K562 (cell line): Measurements from ENCODE around the gene CCDC27. TPM values are rescaled to one million over a fixed set of nuclear protein-coding genes. Genes with fewer than 3 reads are reported as not detected.

Experiments
- ATAC-seq: fragments of 200-7000 bp; cut with Tn5 transposase; 3 replicates; pipeline ENCODE4 v1.9.1; 2020; ENCODE audit warnings: moderate library complexity
- BruUV-seq: library from RNA; stranded (reverse); fragments of 400-500 nt; replicated peaks from 2 replicates; lab custom pipeline; 2021; lab: Mats Ljungman, UMichigan
- CTCF ChIA-PET: fragments of 300-600 bp; formaldehyde crosslinking; extraction: SDS; loops from one replicate; lab custom pipeline; 2021; ENCODE audit warnings: low intra/inter-chr PET ratio; lab: Yijun Ruan, JAX
- POLR2A ChIA-PET: fragments of 300-600, 350-650 bp; sonication (Branson Sonifier 250); formaldehyde crosslinking; extraction: SDS; loops from one replicate; lab custom pipeline; 2021; ENCODE audit warnings: antibody characterized with exemption, inconsistent platforms; lab: Yijun Ruan, JAX
- DNase-seq, 4 experiments: peaks; one replicate each; pipeline versions ENCODE4 v3.0.0 to v3.0.0-alpha.2; 2011 to 2018; ENCODE audit warnings: low spot score in 3 of 4, mixed read lengths in 3 of 4; ENCODE audit errors: extremely low read depth in 1 of 4
- FAIRE-seq: peaks from 2 replicates; lab custom pipeline; 2011; peaks lifted over from hg19 to GRCh38; lab: Jason Lieb, UNC
- H2AFZ ChIP-seq: 2 replicates; pipeline ENCODE4 v1.6.0; 2011; ENCODE audit warnings: low read depth, low read length, control low read depth, inconsistent platforms
- H3K27ac ChIP-seq: fragments of 200-600 bp; 3 replicates; pipeline ENCODE4 v1.8.0; 2011; ENCODE audit warnings: low read depth, mild to moderate bottlenecking, control low read depth, inconsistent platforms, low read length, moderate library complexity, mixed read lengths; ENCODE audit errors: extremely low read depth
- H3K27me3 ChIP-seq, 2 experiments: fragments of 300-600 bp in 1 of 2; 2 replicates in 1 of 2; 3 replicates in 1 of 2; pipeline versions ENCODE4 v1.6.0 to v1.8.0; 2011; ENCODE audit warnings: inconsistent platforms in 2 of 2, low read length in 2 of 2, mild to moderate bottlenecking in 1 of 2, mixed read lengths in 1 of 2, moderate library complexity in 1 of 2; ENCODE audit not compliant: control insufficient read depth in 2 of 2, insufficient read depth in 2 of 2
- H3K36me3 ChIP-seq: fragments of 300-600 bp; 3 replicates; pipeline ENCODE4 v1.8.0; 2011; ENCODE audit warnings: mild to moderate bottlenecking, low read length, inconsistent platforms; ENCODE audit not compliant: control insufficient read depth, insufficient read depth
- H3K4me1 ChIP-seq, 2 experiments: fragments of 200-600 bp in 1 of 2; replicated peaks in 1 of 2; 2 replicates in 1 of 2; 3 replicates in 1 of 2; pipeline versions ENCODE4 v1.5.1 to v1.8.0; 2011; ENCODE audit warnings: inconsistent platforms in 2 of 2, low read length in 2 of 2, mild to moderate bottlenecking in 1 of 2, mixed read lengths in 1 of 2, moderate library complexity in 1 of 2; ENCODE audit not compliant: control insufficient read depth in 2 of 2, insufficient read depth in 2 of 2
- H3K4me2 ChIP-seq: 2 replicates; pipeline ENCODE4 v1.6.1; 2011; ENCODE audit warnings: low read length, control low read depth, inconsistent platforms, mixed read lengths; ENCODE audit not compliant: insufficient read depth
- H3K4me3 ChIP-seq: fragments of 200-600 bp; sonication (generic), shearing (Covaris generic); 2 replicates; pipeline ENCODE4 v1.5.1; 2016; ENCODE audit warnings: control low read depth, inconsistent platforms
- H3K79me2 ChIP-seq: fragments of 200-600 bp; 3 replicates; pipeline ENCODE4 v1.8.0; 2011; ENCODE audit warnings: low read length, inconsistent platforms; ENCODE audit not compliant: control insufficient read depth, insufficient read depth
- H3K9ac ChIP-seq, 2 experiments: 2 replicates each; pipeline versions ENCODE4 v1.6.0 to v1.6.1; 2011; ENCODE audit warnings: low read depth in 2 of 2, low read length in 2 of 2, control low read depth in 1 of 2, inconsistent platforms in 1 of 2, mild to moderate bottlenecking in 1 of 2, mixed read lengths in 1 of 2; ENCODE audit not compliant: insufficient read depth in 1 of 2
- H3K9me1 ChIP-seq: one replicate; pipeline ENCODE4 v1.6.0; 2011; ENCODE audit warnings: inconsistent platforms, mild to moderate bottlenecking, low read length, moderate library complexity; ENCODE audit not compliant: control insufficient read depth, insufficient read depth
- H3K9me3 ChIP-seq: replicated peaks from 2 replicates; pipeline ENCODE4 v1.5.1; 2011; ENCODE audit warnings: low read depth, low read length, inconsistent platforms; ENCODE audit not compliant: control insufficient read depth, insufficient read depth
- H4K20me1 ChIP-seq: replicated peaks from 2 replicates; pipeline ENCODE4 v1.6.1; 2011; ENCODE audit warnings: low read length, inconsistent platforms, mixed read lengths; ENCODE audit not compliant: control insufficient read depth, insufficient read depth
- CBX2 ChIP-seq: fragments of 200-600 bp; sonication (generic); IDR thresholded peaks from one replicate; pipeline ENCODE4 v1.6.1; 2012; ENCODE audit warnings: mild to moderate bottlenecking, low read length, inconsistent platforms; ENCODE audit not compliant: insufficient read depth, poor library complexity, severe bottlenecking
- ETV6 ChIP-seq, 3 experiments: fragments of 150-350 bp in 1 of 3; sonication (generic) in 1 of 3; formaldehyde crosslinking in 1 of 3; IDR thresholded peaks; 2 replicates each; pipeline versions ENCODE4 v1.6.1 to v1.8.0; 2014 to 2022; ENCODE audit warnings: borderline replicate concordance in 2 of 3, low read depth in 2 of 3, antibody characterized with exemption in 1 of 3, low read length in 1 of 3, mild to moderate bottlenecking in 1 of 3, missing genetic modification reagents in 1 of 3
- HDAC6 ChIP-seq: IDR thresholded peaks from 2 replicates; pipeline ENCODE4 v1.6.1; 2012; ENCODE audit warnings: low read depth, mild to moderate bottlenecking, control low read depth, inconsistent platforms, low read length, moderate library complexity
- NONO ChIP-seq, 2 experiments: fragments of 200-400 bp in 1 of 2; fragments of 450-650 bp in 1 of 2; formaldehyde crosslinking in 1 of 2; IDR thresholded peaks; 2 replicates each; pipeline ENCODE4 v1.6.1; 2017; ENCODE audit warnings: low read depth in 2 of 2, mild to moderate bottlenecking in 2 of 2, moderate library complexity in 2 of 2, low read length in 1 of 2
- TRIM28 ChIP-seq: fragments of 450-650 bp; IDR thresholded peaks from 2 replicates; pipeline ENCODE4 v1.6.1; 2017
- ZNF232 ChIP-seq: sonication (generic); formaldehyde crosslinking; IDR thresholded peaks from 2 replicates; pipeline ENCODE4 v1.8.0; 2022; ENCODE audit warnings: mild to moderate bottlenecking, missing genetic modification reagents
- WGBS: fragments of 100-300 bp; shearing (Covaris generic); methylation state at CpG from one replicate; pipeline ENCODE4 v1.1.6; 2016; ENCODE audit warnings: low coverage, mixed read lengths; ENCODE audit not compliant: insufficient coverage; ENCODE audit errors: missing lambda C conversion rate; 5-methylcytosine and 5-hydroxymethylcytosine counted together
- in situ Hi-C: fragments of 300-500 bp; cut with MboI; formaldehyde crosslinking; loops from 4 replicates; pipeline ENCODE4 v1.15.0; 2018; ENCODE audit warnings: inconsistent platforms, mixed read lengths
- intact Hi-C: fragments of 100-400 bp; cut with micrococcal nuclease; formaldehyde crosslinking; loops from 2 replicates; pipeline ENCODE4 v1.14.2; 2022
- polyA plus RNA-seq, 8 experiments: library from polyadenylated mRNA; depleted of rRNA in 4 of 8; stranded (reverse) in 5 of 8; unstranded in 3 of 8; fragments of >200 nt; fragmentation: Nextera tagmentation in 2 of 8; fragmentation: Illumina TruSeq in 1 of 8; extraction: Ambion mirVana in 2 of 8; extraction: Trizol in 1 of 8; gene quantifications; 2 replicates each; pipeline versions ENCODE4 v1.2.1 to v1.2.3, GENCODE V29; 2011 to 2014; ENCODE audit warnings: inconsistent platforms in 1 of 8, missing spikeins in 1 of 8
- total RNA-seq, 7 experiments: library from RNA; depleted of rRNA in 6 of 7; stranded (reverse); fragments of >200 nt in 6 of 7; fragmentation: Illumina TruSeq in 2 of 7; extraction: Trizol in 2 of 7; gene quantifications; 2 replicates each; pipeline versions ENCODE4 v1.2.1 to v1.2.3, GENCODE V29; 2011 to 2021; ENCODE audit warnings: low replicate concordance in 1 of 7

Gene CCDC27
- total and polyA plus RNA-seq, 9 of the 15 experiments (the other 6 are each of a cell fraction or from before 2014, with no cell fraction given) = 0.01 to 0.04 TPM; not detected in 7

DNA sequence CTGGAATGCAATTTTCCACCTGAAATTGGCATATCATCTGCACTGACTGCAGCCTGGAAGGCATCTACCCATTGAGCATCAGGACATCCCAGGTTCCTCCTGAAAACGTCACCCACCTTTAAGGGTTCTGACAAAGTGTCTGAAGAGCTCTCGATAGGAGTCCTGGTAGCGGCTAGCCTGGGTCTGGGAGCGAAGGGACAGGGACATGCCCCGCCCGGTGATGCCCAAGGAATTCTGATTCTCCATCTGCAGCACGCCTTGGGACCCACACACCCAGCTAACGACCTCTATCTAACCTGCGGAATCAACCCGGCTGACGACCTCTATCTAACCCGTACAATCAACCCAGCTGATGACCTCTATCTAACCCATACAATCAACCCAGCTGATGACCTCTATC lies 13.3 kb upstream of the CCDC27 start:
- Histone ChIP-seq H3K79me2 (no peaks in the 10 kb centered on the region), H3K27me3 (no peaks in the 10 kb centered on the region), H2AFZ (no peak overlapping the region), H3K36me3 (peaks cover 82% of the 10 kb centered on the region; the same call in 2 of the 3 replicates), H4K20me1 (peaks cover 5% of the 10 kb centered on the region; the same call in 1 of the 2 replicates), H3K4me2 (no peak overlapping the region), H3K4me3 (no peak overlapping the region), H3K4me1 (peaks cover 0 to 38% of the 10 kb centered on the region in 2 experiments; a peak in 2 of 5 replicates), H3K9me3 (no peaks in the 10 kb centered on the region), H3K9me1 (peaks cover 5% of the 10 kb centered on the region), H3K27ac (no peak overlapping the region), H3K9ac (no peak overlapping the region)
- in situ Hi-C loops = no loop called here
- intact Hi-C loops = no loop called here
- no peak for FAIRE-seq
- no peak for DNase-seq
- ATAC-seq = no peak
- no peak for TF ChIP-seq ETV6 (IDR thresholded peaks at IDR 0.05; ENCODE audit: borderline replicate concordance in 1 of 2, low read depth in 2 of 2, low read length in 1 of 2)
- TF ChIP-seq ETV6 (CRISPR knock-in tag; IDR thresholded peaks at IDR 0.05; ENCODE audit: borderline replicate concordance) = no peak
- no peak for TF ChIP-seq ZNF232 (CRISPR knock-in tag)
- TF ChIP-seq TRIM28 = no peak
- TF ChIP-seq CBX2 = no peak
- TF ChIP-seq HDAC6 = no peak
- TF ChIP-seq NONO (IDR thresholded peaks at IDR 0.05; ENCODE audit: low read depth in 2 of 2, low read length in 1 of 2) = no peak
- ChIA-PET CTCF (no interaction called here), POLR2A (interaction anchor here (0.6 kb wide), 1 partner anchor 52 kb away, joined by 3 read pairs; no protein-coding TSS in a partner anchor)
- 88% methylated on average over 12 of the region's 12 CpGs for WGBS
- BruUV-seq = TSS peak; percentile 33
